Adipose tissue (tissue), 3 donors: ENCODE results near the gene B3GALT5. TPM values are rescaled to one million over a fixed set of nuclear protein-coding genes. Genes with fewer than 3 reads are reported as not detected.
"Not testable (repeated sequence)": the region's sequence is repeated elsewhere in the genome, so short reads cannot be mapped to it uniquely, and the experiment has no call there.

ENCODE experiments used
- H3K27ac ChIP-seq: one replicate; pipeline ENCODE4 v1.5.1; 2013; ENCODE audit warnings: low read depth, low read length
- WGBS, 3 donors: extraction: QIAGEN DNeasy Blood & Tissue Kit; methylation state at CpG; one replicate each; pipeline ENCODE4 v1.1.7; 2013; 5-methylcytosine and 5-hydroxymethylcytosine counted together
- polyA plus RNA-seq, 3 donors: library from polyadenylated mRNA; stranded (reverse); fragments of 200-250 nt; gene quantifications; one replicate each; pipeline ENCODE4 v1.2.3, GENCODE V29; 2013
- donor health status: healthy with polysubstance abuse.
- donor health status: Bipolar disorder and iron deficiency.
- donor health status: healthy.

The B3GALT5 gene
- polyA plus RNA-seq = 1 to 10 TPM in 1 of 3 donors, under 1 TPM in 1, not detected in 1; 0.18 to 1.0 TPM

GRCh38 chr21:39612233-39613040, at the start of gene B3GALT5:
TSS of gene B3GALT5 (plus strand) at chr21:39612940. CDS start at chr21:39660560, 47,620 bp downstream.
- no peak within 1 kb of the TSS for H3K27ac ChIP-seq
- WGBS, 3 donors = 5 to 6% (median 6%) methylated on average over 61 to 63 of the region's 63 CpGs

GRCh38 chr21:39564200-39564599, 48.5 kb upstream of the B3GALT5 start:
- H3K27ac ChIP-seq = no peak overlapping the region
- 58 to 81% (median 72%) methylated on average over 3 of the region's 3 CpGs for WGBS, 3 donors

- H3K27ac ChIP-seq = no peak overlapping the region
- 84 to 88% (median 87%) methylated on average over 18 of the region's 18 CpGs for WGBS, 3 donors
Observed at GRCh38 chr21:39567180-39567972, 45.4 kb upstream of the B3GALT5 start.

GRCh38 chr21:39568361-39568760, 44.4 kb upstream of the B3GALT5 start:
- no peak overlapping the region for H3K27ac ChIP-seq
- WGBS, 3 donors = 60 to 74% (median 62%) methylated on average over 8 of the region's 8 CpGs

GRCh38 chr21:39575775-39576174, 37.0 kb upstream of the B3GALT5 start:
- no peak overlapping the region for H3K27ac ChIP-seq

- WGBS, 3 donors = 68 to 83% (median 76%) methylated on average over 3 of the region's 3 CpGs
- H3K27ac ChIP-seq = no peak overlapping the region
Observed at GRCh38 chr21:39576518-39577128, 36.1 kb upstream of the B3GALT5 start.

GRCh38 chr21:39579734-39580332, 32.9 kb upstream of the B3GALT5 start:
- no peak overlapping the region for H3K27ac ChIP-seq
- WGBS, 3 donors = 81 to 89% (median 89%) methylated on average over 16 of the region's 16 CpGs

- no peak overlapping the region for H3K27ac ChIP-seq
- WGBS, 3 donors = 42 to 61% (median 44%) methylated on average over 2 of the region's 2 CpGs
Observed at GRCh38 chr21:39580744-39581143, 32.0 kb upstream of the B3GALT5 start.

GRCh38 chr21:39581414-39581813, 31.3 kb upstream of the B3GALT5 start:
- H3K27ac ChIP-seq = no peak overlapping the region
- WGBS, 3 donors = 88 to 92% (median 90%) methylated on average over 3 of the region's 3 CpGs

GRCh38 chr21:39582749-39583148, 30.0 kb upstream of the B3GALT5 start:
- H3K27ac ChIP-seq = no peak overlapping the region
- WGBS, 3 donors = 92 to 96% (median 93%) methylated on average over 4 of the region's 4 CpGs

- 83 to 86% (median 85%) methylated on average over 2 of the region's 2 CpGs for WGBS, 3 donors
- H3K27ac ChIP-seq = not testable (repeated sequence)
Observed at GRCh38 chr21:39583586-39583985, 29.2 kb upstream of the B3GALT5 start.

GRCh38 chr21:39587376-39587775, 25.4 kb upstream of the B3GALT5 start:
- no peak overlapping the region for H3K27ac ChIP-seq
- WGBS, 3 donors = 26 to 70% (median 69%) methylated on average over 4 of the region's 4 CpGs

- WGBS, 3 donors = 14 to 86% (median 34%) methylated on average over 1 of the region's 1 CpG
Observed at GRCh38 chr21:39588884-39589283, 23.9 kb upstream of the B3GALT5 start.

GRCh38 chr21:39593522-39593921, 19.2 kb upstream of the B3GALT5 start:
- no peak overlapping the region for H3K27ac ChIP-seq

More at GRCh38 chr21:39588884-39589283, 23.9 kb upstream of the B3GALT5 start:
- no peak overlapping the region for H3K27ac ChIP-seq

- H3K27ac ChIP-seq = no peak overlapping the region
- WGBS, 3 donors = 56 to 74% (median 64%) methylated on average over 3 of the region's 3 CpGs
Observed at GRCh38 chr21:39595465-39595864, 17.3 kb upstream of the B3GALT5 start.

GRCh38 chr21:39597595-39597994, 15.1 kb upstream of the B3GALT5 start:
- no peak overlapping the region for H3K27ac ChIP-seq
- 48 to 60% (median 53%) methylated on average over 7 of the region's 7 CpGs for WGBS, 3 donors

GRCh38 chr21:39599191-39599970, 13.4 kb upstream of the B3GALT5 start:
- WGBS, 3 donors = 82 to 93% (median 87%) methylated on average over 5 of the region's 5 CpGs
- H3K27ac ChIP-seq = no peak overlapping the region
